DND-41 (cell line): ENCODE results near the gene TET1.

ENCODE experiments used
- ATAC-seq: fragments of 200-7000 bp; cut with Tn5 transposase; 3 replicates; pipeline ENCODE4 v1.9.1; 2021; ENCODE audit warnings: low read depth; ENCODE audit not compliant: insufficient read depth
- DNase-seq: peaks from one replicate; pipeline ENCODE4 v3.0.0-alpha.2; 2020
- H2AFZ ChIP-seq: 2 replicates; pipeline ENCODE4 v1.6.0; 2012; ENCODE audit warnings: low read depth, low read length
- H3K27ac ChIP-seq: 2 replicates; pipeline ENCODE4 v1.5.1; 2012; ENCODE audit warnings: low read length, inconsistent platforms
- H3K27me3 ChIP-seq: fragments of 200-600 bp; sonication (generic); 2 replicates; pipeline ENCODE4 v1.6.0; 2012; ENCODE audit warnings: low read length, mild to moderate bottlenecking, inconsistent platforms; ENCODE audit not compliant: insufficient read depth, poor library complexity
- H3K36me3 ChIP-seq: 2 replicates; pipeline ENCODE4 v1.5.1; 2012; ENCODE audit warnings: low read length, inconsistent platforms; ENCODE audit not compliant: insufficient read depth
- H3K4me1 ChIP-seq: 2 replicates; pipeline ENCODE4 v1.5.1; 2012; ENCODE audit warnings: mild to moderate bottlenecking, low read length; ENCODE audit not compliant: insufficient read depth
- H3K4me2 ChIP-seq: 2 replicates; pipeline ENCODE4 v1.6.0; 2012; ENCODE audit warnings: mild to moderate bottlenecking, moderate library complexity, low read length, inconsistent platforms; ENCODE audit not compliant: insufficient read depth
- H3K4me3 ChIP-seq, 2 experiments: fragments of 200-600 bp in 1 of 2; shearing (Covaris generic) in 1 of 2; 2 replicates each; pipeline ENCODE4 v1.5.1; 2012 to 2016; ENCODE audit warnings: inconsistent platforms in 2 of 2, low read length in 2 of 2, mild to moderate bottlenecking in 2 of 2, low read depth in 1 of 2, moderate library complexity in 1 of 2
- H3K79me2 ChIP-seq: 2 replicates; pipeline ENCODE4 v1.6.0; 2012; ENCODE audit warnings: low read length, inconsistent platforms; ENCODE audit not compliant: insufficient read depth
- H3K9ac ChIP-seq: 2 replicates; pipeline ENCODE4 v1.6.0; 2012; ENCODE audit warnings: low read depth, mild to moderate bottlenecking, inconsistent platforms, low read length, moderate library complexity
- H3K9me3 ChIP-seq: 2 replicates; pipeline ENCODE4 v1.5.1; 2012; ENCODE audit warnings: low read length, moderate library complexity, mild to moderate bottlenecking, inconsistent platforms; ENCODE audit not compliant: insufficient read depth, severe bottlenecking
- H4K20me1 ChIP-seq: 2 replicates; pipeline ENCODE4 v1.6.0; 2012; ENCODE audit warnings: low read length; ENCODE audit not compliant: insufficient read depth
- EZH2 ChIP-seq: IDR thresholded peaks from 3 replicates; pipeline ENCODE4 v1.6.1; 2012; ENCODE audit warnings: borderline replicate concordance, low read depth, mild to moderate bottlenecking, moderate library complexity, low read length, inconsistent platforms; ENCODE audit not compliant: severe bottlenecking
- TF ChIP-seq, protein P1 (sequence below): IDR thresholded peaks from 2 replicates; pipeline ENCODE4 v1.5.1; 2012; ENCODE audit warnings: borderline replicate concordance, low read length, moderate library complexity, mild to moderate bottlenecking; ENCODE audit not compliant: poor library complexity, severe bottlenecking; ENCODE audit errors: extremely low read depth

The TET1 gene

DNA sequence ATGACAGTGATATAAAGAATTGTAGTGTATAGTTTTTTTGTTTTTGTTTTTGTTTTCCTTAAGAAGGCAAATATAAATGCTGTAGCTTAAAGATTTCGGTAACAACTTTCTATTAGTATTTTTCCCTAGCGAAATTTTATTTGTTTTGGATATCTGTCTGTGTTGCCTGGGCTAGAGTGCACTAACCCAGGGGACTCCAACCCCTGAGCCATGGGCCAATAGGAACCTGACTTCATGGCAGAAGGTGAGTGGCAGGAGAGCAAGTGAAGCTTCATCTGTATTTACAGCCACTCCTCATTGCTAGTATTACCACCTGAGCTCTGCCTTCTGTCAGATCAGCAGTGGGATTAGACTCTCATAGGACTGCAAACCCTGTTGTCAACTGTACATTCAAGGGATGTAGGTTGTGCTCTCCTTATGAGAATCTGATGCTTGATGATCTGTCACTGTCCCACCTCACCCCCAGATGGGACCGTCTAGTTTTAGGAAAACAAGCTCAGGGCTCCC is 95.5 kb downstream of the TET1 start:
- no peak overlapping the region for H3K4me2 ChIP-seq
- ATAC-seq: no peak
- no peak overlapping the region for H3K27ac ChIP-seq
- TF ChIP-seq, protein P1, sequence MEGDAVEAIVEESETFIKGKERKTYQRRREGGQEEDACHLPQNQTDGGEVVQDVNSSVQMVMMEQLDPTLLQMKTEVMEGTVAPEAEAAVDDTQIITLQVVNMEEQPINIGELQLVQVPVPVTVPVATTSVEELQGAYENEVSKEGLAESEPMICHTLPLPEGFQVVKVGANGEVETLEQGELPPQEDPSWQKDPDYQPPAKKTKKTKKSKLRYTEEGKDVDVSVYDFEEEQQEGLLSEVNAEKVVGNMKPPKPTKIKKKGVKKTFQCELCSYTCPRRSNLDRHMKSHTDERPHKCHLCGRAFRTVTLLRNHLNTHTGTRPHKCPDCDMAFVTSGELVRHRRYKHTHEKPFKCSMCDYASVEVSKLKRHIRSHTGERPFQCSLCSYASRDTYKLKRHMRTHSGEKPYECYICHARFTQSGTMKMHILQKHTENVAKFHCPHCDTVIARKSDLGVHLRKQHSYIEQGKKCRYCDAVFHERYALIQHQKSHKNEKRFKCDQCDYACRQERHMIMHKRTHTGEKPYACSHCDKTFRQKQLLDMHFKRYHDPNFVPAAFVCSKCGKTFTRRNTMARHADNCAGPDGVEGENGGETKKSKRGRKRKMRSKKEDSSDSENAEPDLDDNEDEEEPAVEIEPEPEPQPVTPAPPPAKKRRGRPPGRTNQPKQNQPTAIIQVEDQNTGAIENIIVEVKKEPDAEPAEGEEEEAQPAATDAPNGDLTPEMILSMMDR: no peak
- TF ChIP-seq EZH2: no peak
- no peaks in the 10 kb centered on the region for H4K20me1 ChIP-seq
- H3K9ac ChIP-seq: no peak overlapping the region
- H3K9me3 ChIP-seq: no peaks in the 10 kb centered on the region
- no peaks in the 10 kb centered on the region for H3K79me2 ChIP-seq
- H3K4me1 ChIP-seq: no peaks in the 10 kb centered on the region
- H3K27me3 ChIP-seq: no peaks in the 10 kb centered on the region
- H3K4me3 ChIP-seq: no peak overlapping the region
- DNase-seq: no peak
- H2AFZ ChIP-seq: no peak overlapping the region
- H3K36me3 ChIP-seq: peaks cover 5% of the 10 kb centered on the region; the same call in 1 of the 2 replicates

DNA sequence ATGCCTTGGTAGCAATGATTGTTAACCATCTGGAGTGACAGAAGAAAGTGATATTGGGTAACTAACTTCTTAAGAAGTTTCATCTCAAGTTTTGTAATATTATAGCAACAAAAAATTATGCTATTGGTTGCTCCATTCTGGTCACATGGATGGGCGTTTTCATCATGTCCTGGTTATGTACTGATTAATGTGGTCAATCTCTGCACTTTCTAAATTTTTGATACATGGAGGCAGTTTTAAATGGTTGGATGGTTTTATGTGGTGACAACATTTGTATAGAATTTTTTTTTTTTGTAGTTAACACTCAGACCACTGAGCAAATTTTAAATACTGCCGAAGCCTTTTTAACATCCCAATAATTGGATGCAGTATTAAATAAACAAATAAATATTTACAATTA is 105.7 kb downstream of the TET1 start:
- TF ChIP-seq, protein P1: no peak
- no peak for TF ChIP-seq EZH2
- no peak overlapping the region for H3K4me3 ChIP-seq
- ATAC-seq (no peak), DNase-seq (no peak)
- no peak overlapping the region for H3K4me2 ChIP-seq
- no peaks in the 10 kb centered on the region for H3K9me3 ChIP-seq
- no peak overlapping the region for H2AFZ ChIP-seq
- no peaks in the 10 kb centered on the region for H3K27me3 ChIP-seq
- no peaks in the 10 kb centered on the region for H3K4me1 ChIP-seq
- no peak overlapping the region for H3K27ac ChIP-seq
- peaks cover 20% of the 10 kb centered on the region for H3K36me3 ChIP-seq
- no peak overlapping the region for H3K9ac ChIP-seq
- H4K20me1 ChIP-seq: no peaks in the 10 kb centered on the region
- no peaks in the 10 kb centered on the region for H3K79me2 ChIP-seq

DNA sequence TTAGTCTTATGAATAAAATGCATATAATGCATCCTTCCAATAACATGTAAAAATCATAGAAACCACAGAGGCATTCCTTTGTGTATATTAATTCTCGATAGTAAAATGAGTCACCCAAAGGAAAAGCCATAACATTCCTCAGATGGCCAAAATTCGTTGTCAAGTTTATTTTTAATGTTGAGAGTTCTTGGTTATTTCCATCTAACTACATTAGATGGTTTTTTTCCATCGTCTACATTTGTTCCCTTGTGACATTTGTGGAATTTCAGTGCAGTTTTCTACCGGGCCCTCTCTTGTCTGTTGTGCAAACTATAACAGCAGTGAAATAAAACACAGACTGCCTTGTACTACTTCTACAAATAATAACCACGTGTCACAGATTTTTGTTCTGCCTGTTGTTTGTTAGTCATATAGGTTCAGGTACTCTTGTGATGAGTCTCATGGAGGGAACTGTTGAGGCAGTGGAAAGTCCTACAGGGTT is 106.2 kb downstream of the TET1 start:
- Histone ChIP-seq H3K4me3 (no peak overlapping the region), H4K20me1 (no peaks in the 10 kb centered on the region), H3K9ac (no peak overlapping the region), H3K27me3 (no peaks in the 10 kb centered on the region), H3K36me3 (peaks cover 20% of the 10 kb centered on the region), H2AFZ (no peak overlapping the region), H3K79me2 (no peaks in the 10 kb centered on the region), H3K4me1 (no peaks in the 10 kb centered on the region), H3K27ac (no peak overlapping the region), H3K4me2 (no peak overlapping the region), H3K9me3 (no peaks in the 10 kb centered on the region)
- TF ChIP-seq, protein P1: no peak
- TF ChIP-seq EZH2: no peak
- no peak for ATAC-seq
- DNase-seq: no peak
